C1 segment of cervical spinal cord (tissue), 14 donors: ENCODE data around the gene FAM120A.
"Not testable (repeated sequence)": the region's sequence is repeated elsewhere in the genome, so short reads cannot be mapped to it uniquely, and the experiment has no call there.

ENCODE experiments used
- DNase-seq, 14 donors: peaks; one replicate each; lab custom pipeline; 2025; lab: John Stamatoyannopoulos, UW

FAM120A gene

DNA sequence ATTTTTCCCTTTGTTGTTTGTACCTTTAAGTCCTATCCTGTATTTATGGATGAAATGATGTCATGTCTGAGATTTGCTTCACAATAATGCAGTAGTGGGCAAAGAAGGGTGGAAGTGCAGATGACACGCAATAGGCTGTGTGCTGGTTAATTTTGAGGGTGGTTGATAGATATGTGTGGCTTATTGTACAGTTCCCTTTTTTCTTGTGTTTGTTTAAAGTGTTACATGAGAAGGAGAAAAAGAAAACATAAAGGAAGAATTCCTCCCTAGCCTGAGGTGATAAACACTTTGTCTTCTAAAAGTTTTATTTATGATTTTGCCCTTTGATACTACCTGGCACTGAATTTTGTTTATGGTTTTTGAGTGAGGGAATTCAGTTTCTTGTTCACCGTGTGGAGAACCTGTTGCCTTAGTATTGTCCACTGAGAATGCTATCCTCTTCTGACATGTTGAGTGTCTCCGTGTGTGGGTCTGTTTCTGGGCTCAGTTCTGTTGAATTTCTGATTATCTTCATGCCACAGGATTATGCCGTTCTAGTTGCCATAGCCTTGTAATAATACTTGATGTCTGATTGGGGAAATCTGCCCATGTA lies 54.2 kb downstream of the FAM120A start:
- DNase-seq = no peak

DNA sequence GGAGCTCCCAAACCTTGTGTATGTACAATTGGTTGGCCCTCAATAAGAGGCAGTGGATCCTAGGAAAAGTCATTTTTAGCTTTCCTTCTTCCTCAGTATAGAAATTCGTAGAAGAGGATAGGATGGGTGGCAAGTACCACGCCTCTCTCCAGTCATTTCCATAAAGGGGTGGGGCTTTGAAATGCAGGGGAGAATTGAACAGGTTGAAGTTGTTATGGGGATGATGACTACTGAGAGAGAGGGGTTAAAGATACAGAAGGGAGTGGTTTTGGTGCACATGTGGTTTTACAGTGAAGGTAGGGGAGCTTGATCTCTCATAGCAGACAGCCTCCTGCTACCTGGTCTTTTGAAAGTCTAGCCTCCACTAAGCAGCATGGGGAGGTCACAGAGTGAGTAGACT lies 56.3 kb downstream of the FAM120A start:
- DNase-seq = no peak

DNA sequence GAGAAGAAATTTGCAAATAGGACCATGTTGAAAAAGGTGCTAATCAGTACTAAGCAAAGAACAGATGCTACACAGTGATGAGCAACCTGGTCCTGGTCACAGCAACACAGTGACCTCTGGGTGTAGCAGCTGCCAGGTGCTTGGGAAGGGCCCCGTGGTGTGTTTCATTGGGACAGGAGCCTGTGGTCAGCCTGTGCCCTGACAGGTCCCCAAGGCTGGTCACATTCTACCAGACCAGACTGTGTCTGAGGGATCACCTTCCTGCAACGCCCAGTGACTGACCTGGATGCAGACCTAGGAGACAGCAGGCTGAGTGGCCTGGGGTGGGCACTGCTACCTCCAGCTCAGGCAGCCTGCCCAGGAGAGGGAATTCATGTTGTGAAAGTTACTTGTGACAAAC lies 56.7 kb downstream of the FAM120A start:
- DNase-seq = no peak

DNA sequence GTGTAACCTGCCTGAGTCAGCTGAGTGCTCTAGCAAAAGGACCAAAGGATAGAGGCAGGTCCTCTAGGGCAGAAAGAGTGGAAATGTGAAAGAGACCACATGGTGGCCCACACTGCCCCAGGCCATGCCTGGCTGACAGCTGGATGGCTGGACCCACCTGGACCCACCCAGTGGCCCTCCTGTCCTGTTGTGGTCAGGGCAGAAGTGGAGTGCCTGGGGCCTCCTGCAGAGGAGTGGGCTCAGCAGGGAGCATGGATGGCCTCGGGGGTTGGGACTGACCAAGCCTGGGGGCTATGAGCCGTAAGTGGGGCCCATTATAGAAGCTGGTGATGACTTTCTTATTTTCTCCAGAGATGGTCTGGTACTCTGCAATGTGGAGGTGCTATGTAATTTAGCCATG lies 57.6 kb downstream of the FAM120A start:
- no peak for DNase-seq

DNA sequence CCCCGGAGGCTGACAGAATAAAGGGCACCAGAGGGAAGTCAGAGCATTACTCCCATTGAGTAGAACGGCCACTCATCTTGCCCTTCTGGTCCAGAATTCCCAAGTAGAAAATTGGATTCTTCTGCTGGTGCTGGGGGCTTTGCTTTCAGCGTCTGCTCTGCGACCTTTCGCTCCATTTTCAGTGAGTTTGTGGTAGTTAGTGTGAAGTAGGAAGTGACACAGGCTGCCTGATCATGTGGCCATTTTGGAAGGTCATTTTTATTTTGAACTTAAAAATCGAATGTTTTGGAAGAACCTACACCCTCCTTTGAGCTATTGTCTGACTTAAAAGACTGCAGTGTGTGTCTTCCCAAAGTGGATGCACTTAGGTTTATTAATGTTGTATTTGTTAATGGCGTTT lies 58.6 kb downstream of the FAM120A start:
- no peak for DNase-seq

DNA sequence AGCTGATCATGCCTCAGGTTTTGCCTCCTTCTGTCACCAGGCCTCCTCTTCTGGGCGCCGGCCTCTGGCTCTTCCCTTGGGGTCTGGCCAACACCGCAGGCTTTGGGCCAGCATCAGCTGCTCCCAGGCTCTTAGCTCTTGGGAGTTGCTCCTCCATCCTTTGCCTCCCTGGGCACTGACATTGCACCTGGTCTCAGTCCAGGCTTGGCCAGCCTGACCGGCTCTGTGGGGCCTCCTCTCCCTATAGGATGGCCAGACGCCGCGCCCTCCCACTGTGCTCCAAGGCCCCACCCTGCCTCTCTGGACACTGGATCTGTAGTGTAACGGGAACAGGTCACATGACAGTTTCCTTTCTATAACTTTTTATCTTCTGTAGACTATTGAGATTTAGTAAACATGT lies 59.7 kb downstream of the FAM120A start:
- DNase-seq = peak in 11 of 14 donors; percentile 17 to 69 (median 48)

DNA sequence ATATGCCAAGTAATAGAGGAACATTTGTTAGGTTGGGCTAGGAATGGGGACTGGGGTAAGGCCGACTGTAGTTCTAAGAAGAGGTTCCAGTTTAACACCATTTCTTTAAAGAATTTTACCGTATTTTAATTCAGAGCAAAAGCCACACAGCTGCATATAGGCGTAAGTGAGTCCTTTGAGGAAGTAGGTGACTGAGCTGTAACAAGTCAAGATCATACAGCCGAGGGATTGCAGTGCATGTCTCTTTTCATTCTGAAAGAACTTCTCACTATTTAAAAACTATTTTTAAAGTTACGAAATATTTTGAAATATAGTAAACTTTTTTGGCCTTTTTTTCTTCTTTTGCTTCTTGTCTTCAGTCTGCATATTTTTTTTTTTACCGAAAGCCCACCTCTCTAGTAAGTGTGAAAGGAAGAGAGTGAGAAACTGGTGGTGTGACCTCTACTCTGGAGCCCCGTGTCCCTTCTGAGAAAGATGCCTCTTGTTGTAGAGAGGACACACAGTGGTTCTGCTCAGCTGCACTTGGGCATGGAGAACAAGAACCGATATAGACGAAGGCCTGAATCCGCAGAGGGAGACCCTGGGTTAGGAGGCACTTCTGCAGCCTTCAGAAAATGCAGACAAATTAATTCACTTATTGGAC lies 60.8 kb downstream of the FAM120A start:
- not testable (repeated sequence) for DNase-seq

DNA sequence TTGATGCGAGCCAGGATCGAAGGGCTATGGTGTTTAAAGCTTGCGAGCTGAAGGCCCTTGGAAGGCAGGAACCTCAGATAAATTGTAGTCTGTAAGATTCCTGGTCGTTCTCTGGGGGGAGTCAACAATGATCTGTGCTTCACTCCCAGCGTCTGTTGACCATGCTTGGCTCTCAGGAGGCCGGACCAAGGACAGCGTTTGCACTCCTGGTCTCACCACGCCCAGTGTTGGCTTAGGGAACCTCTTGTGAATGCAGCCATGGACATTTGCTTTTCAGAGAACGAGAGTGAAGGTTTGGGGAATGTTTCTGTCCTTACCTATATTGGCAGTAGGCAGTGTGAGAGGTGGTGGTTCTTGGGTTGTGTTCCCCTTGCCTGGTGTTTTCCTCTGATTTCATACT lies 62.1 kb downstream of the FAM120A start:
- DNase-seq = no peak

DNA sequence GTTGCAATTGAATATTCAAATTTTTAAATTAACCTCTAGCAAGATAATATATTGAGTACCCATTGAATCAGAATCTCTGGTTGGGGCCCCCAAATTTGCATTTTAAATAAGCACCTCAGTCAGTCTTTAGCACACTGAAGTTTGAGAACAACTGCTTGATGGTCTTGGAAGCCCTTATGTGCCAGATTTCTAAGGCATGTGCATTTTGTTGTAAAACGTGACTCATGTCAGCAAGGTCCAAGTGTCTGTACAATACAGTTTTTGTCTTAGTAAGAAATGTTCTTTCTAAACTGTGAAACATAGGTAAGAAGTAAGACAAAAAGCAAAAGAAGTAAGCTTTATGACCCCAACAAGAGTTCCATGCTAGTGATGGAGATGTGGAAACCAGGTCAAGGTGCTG lies 65.8 kb downstream of the FAM120A start:
- DNase-seq = no peak

DNA sequence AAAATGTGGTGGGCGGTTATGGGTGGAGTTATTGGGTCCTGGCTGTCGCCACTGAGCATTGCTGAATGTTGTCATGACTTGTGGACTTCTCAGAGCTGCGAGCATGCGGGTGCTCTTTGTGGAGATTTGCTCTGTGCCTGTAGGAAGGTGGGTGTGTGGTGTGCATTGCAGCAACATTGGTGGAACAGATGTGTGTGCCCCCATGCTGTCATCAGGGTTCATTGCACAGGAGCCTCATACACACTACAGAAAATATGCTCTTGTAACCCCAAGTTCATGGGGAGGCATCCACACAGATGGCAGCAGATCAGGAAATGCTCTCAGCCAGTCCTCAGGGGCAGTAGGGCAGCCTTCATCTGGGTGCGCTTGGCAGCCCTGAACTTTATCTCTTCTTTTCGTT lies 69.0 kb downstream of the FAM120A start:
- DNase-seq = no peak

DNA sequence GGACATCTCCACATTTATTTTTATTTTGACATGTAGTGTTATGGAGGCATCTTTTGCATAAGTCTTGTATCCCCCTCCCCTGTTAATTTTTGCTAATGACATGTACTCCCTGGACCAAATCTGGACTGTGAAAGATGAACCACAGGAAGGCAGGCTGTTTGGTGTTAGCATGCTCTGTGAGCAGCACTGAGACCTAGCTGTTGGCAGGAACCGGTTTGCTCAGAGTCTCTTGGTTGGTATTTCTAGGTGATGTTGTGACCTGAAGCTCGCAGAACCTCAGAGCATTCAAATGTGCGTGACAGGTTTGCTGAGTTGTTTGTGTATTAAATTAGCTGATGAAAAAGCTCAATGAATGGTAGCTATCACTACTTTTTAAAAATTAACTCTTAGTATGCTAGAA lies 71.3 kb downstream of the FAM120A start:
- no peak for DNase-seq

DNA sequence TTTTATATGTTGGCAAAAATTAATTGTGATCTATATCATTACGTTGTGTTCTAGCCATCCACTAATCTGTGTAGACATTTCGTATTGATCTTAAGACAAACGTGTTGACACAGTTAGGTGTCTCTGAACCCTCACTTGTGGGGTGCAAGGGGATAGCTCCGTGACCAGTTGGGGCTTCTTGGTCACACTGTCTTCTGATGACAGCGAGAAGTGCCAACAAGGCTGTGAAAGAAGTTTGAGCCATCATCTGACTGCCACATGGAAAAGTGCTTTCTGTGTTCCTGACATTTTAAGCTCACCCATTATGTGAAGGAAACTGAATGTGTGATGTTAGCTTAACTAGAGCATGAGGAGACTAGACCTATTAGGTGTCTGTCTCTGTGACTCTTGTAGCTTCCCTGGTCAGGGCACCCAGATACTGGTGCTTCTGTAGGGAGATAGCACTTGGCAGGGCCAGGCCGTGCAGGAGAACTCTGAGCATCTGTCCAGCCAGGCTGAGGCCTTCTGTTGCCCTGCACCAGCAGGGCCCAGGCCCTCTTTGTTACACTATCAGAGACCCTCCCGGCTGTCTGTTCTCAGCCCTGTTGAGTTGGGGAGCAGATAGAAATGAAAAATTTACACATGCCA lies 72.1 kb downstream of the FAM120A start:
- no peak for DNase-seq

DNA sequence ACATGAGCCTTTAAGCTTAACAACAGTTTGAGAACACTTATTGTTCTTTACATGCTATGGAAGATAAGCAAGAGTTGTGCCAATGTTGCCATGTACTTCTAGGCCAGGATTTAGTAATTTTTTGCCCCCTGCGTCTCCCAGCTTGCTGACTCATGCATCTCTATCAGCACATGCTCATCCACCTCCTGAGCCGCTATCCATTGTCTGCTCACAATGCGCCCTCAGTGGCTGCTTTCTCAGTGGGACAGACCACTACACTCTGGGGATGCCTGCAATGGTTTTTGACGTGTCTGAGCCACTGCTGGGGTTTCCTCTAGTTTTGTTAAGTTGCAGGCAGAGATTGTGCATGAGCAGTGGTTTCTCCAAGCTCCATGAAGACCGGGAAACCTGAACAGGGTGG lies 74.0 kb downstream of the FAM120A start:
- peak in 6 of 14 donors; percentile 9 to 49 (median 14) for DNase-seq

DNA sequence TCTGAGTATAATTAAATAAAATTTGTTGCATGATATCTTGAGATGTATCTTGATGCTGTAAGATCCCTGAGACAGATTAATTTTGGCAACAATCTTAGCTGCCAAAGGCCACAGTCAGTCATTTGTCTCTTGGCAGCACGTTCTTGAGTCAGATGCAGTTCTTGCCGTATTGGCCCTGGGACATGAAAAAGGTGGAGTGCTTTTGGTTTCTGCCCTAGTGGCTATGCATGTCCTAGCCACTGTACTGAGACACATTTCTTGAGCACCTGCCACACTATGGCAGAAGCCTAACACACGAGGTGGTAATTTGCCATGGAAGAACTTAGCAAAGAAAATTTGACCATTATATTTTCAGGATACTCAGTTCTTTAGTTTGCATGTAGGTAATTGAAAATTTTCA lies 79.9 kb downstream of the FAM120A start:
- peak in 1 of 14 donors; percentile 87 for DNase-seq

DNA sequence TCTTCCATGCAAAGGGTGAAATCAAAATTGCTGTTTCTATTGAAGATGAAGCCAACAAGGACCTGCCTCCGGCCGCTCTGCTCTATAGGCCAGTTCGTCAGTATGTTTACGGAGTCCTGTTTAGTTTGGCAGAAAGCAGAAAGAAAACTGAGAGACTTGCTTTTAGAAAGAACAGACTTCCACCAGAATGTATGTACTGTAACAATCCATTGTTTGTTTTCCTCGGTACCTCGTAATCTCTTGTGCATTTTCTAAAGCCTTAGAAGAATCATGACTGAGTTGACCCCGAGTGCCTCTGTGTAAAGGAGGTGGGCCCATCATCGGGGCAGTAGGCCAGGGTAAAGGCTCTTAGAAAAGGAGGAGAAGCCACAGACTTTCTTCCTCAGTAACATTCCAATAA lies 80.7 kb downstream of the FAM120A start:
- DNase-seq = no peak

DNA sequence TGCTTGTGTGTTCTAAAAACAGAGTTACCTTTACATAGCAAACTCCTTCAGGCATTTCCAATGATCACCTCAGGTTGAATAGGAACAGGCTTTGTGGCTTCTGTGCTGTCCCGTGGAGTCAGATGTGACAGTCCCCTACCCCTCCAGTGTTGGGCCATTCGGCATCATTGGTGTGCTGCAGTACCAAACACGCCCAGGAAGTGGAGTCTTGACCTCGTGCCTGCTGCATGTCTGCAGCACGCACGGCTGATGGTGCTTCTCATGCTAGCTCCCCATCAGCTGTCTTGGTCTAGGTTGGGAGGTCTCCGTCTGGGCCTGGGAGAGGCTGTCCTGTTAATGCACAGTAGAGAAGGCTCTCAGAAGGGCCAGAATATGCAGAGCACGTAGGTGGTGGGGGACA lies 82.4 kb downstream of the FAM120A start:
- no peak for DNase-seq

DNA sequence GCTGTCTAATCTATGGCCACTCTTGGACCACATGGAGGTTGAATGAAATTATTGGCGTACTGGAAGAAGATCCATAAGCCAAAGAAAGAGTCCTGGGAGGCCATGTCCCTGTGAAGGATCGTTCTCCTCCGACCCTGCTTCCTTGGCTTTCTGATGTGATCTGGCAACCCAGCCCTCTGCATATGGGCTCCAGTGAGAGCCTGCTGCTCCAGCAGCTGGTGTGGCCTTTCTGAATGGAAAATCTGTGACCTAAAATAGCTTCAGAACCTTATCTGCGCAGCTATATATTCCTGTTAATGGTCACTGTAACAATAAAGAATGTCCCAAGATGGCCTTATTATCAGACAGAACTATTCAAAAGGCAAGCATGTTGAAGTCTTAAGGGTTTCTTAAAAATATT lies 84.7 kb downstream of the FAM120A start:
- DNase-seq = peak in 1 of 14 donors; percentile 74

DNA sequence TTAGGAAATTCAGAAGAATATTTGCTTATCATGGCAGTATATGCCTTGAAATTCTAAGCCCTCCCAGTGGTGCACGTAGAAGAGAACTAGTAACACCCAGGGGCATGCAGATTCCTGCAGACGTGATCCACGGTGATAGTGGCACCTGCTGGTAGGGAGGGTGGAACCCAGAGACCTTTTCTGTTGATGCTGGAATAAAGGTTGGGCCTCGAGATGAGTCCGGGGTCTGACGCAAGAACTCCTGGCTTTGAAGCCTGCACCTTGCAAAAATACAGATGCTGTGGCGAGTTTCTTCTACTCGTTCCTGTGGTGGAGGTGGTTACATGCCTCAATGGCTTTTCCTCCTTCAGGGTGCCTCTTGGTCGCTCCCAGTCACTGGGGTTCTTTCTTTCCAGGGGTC lies 85.4 kb downstream of the FAM120A start:
- DNase-seq = no peak

DNA sequence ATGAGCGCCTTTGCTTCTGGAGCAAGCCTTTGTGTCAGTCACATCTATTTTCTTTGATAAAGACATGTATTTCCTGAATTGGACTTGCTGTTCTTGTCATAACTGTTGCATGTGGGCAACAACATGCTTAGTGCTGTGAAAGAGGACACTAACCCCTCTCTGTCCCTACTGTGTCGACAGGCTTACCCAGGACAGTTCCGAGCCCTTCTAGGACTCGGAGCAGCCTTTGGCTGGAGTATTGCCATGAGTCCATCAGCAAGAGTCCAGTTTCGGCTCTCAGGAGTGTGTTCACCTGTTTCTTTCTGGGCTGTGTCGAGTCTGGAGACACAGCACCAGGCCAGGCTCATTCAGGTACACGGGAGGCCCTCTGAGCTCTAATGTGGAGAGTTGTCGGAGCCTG lies 88.8 kb downstream of the FAM120A start:
- no peak for DNase-seq

DNA sequence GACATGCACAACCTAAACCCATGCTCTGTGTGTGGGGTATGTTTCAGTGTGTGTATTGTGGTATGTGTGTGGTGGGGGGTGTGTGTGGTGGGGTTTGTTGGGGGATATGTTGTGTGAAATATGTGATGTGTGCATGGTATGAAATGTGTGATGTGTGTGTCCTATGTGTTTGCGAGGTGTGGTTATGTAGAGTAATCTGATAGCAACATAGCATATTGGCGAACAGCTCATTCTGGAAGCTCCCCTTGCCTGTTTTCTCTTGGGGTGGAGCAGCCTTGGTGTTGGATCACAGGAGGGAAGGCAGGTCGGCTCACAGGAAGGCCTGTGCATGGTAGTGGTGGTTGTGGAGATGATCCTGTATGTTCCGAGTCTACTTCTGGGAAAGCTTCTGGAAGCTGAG lies 89.5 kb downstream of the FAM120A start:
- no peak for DNase-seq

DNA sequence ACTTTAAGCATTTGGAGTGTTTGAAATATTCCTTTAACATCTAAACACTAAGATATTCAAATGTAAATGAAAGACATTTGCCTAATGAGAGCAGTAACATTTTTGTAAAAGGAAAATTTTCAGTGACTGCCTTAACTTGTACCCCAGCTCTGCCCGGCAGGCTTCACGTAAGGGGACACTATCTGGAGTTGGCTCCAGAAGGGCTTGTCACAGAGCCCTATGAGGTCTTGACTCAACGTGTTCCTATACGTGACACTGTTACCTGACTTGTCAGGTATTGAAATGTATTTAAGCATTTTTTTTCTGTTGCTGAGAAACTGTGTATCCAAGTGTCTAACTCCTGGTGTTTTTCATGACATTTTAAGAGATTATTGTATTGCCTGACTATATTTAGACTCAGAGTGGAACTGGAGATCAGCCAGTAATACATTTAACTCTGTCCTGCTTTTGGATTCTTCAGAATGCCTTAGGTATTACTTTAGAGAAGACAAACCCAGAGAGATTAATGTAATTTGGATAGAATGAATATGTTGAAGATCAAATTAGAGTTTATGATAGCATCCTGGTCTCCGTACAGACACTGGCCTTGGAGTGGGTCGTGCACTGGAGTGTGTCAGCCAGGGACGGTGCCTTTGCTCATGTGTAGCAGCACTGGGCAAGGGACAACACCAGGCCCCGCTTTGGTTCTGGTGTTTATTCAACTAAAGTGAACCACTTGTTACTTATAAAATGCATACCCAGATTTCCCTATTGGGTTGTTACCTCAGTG lies 90.3 kb downstream of the FAM120A start:
- DNase-seq = peak in 1 of 14 donors; percentile 19

DNA sequence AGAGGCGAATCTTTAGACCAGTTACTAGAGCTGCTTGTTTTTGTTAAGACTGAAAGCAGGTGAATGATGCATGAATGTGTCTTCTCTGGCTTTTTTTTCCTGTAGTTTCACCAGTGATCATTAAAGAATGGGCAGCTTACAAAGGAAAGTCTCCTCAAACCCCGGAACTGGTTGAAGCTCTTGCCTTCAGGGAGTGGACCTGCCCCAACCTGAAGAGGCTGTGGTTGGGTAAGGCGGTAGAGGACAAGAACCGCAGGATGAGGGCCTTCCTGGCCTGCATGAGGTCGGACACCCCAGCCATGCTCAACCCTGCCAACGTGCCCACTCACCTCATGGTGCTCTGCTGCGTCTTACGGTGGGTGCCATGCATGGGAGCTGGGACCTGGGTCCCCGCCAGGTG lies 91.6 kb downstream of the FAM120A start:
- no peak for DNase-seq

DNA sequence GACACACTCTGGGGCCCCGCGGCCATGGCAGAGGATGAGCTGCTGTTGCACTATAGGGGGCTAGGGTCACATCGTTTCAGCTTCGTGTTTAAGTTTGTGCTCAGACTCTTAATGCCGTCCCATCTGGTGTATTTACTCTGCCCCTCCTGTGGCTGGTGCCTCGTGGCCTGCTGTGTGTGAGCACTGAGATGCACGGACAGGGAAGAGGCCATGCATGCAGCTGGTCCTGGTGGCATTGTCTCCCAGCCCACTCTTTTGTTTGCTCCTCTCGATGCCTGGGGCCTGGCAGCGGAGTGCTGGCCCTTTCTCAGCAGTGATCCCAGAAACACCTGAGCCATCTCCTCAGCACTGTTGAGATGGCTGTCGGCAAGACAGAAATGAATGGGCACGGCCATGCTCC lies 94.9 kb downstream of the FAM120A start:
- no peak for DNase-seq
